Globus pallidus (tissue), 1 donor: ENCODE measurements around the gene DACH2.
"Not testable (repeated sequence)": the region's sequence is repeated elsewhere in the genome, so short reads cannot be mapped to it uniquely, and the experiment has no call there.

Experiments
- DNase-seq: peaks from one replicate; pipeline ENCODE4 v3.0.0-alpha.2; 2015; ENCODE audit warnings: low spot score

The DACH2 gene

DNA sequence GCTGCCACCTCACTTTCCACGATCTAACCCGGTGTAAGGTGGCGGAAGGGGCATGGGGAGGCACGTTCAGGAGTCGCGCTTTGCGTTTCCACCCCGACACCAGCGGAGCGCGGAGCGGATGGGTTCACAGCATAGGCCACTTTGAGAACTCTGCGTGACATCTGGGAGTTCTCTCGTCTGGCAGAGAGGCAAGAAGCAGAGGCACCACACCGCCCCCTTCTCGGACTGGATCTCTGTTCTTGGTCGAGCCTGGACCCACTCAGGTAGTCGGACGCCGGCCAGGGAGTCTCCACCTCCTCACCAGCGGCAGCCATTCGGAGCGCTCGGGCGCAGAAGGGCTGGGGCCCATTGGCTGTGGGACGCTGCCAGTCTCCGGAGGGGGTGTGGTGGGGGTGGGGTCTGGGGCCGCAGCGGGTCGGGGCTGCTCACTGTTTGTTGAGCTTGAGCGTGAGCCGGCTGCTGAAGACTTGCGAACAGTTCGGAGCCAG is at the start of gene DACH2:
TSS of gene DACH2 (plus strand) at position 428 of the 488 bp plus-strand sequence.
- DNase-seq: peak; percentile 69

DNA sequence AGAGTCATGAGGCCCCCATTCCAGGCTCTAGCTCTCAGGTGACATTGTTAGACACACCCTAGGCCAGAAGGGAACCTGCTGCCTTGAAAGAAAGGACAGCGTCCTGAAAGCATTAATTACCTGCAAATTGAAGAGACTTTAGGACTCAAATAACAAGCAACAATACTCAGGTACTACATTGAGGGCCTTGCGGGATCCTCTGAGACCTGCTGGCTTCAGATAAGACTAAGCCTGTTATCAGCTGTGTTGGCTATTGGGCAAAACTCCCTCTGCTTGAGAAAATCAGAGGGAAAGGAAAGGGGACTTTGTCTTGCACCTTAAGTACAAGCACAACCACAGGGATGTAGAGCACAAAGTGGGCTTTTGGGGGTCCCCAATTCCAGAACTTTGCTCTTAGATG is 45.9 kb upstream of the DACH2 start:
- no peak for DNase-seq

DNA sequence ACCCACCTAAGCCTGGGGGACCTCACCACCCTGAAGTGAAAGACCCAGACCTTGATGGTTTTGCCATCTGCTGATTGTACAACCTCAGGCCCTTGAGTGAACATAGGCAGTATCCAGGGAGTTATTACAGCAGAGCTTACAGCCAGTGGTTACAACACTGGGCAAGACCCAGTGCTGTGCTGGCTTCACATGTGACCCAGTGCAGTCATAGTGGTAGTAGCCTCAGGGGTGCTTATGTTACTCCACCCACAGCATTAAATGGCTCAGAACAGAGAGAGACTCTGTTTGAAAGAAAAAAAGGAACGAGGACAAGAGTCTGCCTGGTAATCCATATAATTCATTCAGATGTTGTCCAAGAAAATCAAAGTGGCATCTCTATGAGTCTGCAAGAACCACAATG is 45.2 kb upstream of the DACH2 start:
- no peak for DNase-seq

DNA sequence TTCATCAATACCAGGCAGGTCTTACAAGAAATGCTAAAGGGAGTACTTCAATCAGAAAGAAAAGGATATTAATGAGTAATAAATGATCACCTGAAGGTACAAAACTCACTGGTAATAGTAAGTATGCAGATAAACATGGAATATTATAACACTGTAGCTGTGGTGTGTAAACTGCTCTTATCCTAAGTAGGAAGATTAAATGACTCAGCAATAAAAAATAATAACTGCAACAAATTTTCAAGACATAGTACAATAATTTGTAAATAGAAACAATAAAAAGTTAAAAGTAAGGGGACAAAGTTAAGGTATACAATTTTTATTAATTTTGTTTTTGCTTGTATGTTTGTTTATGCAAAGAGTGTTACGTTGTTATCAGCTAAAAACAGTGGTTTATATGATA is 43.7 kb upstream of the DACH2 start:
- DNase-seq: no peak

DNA sequence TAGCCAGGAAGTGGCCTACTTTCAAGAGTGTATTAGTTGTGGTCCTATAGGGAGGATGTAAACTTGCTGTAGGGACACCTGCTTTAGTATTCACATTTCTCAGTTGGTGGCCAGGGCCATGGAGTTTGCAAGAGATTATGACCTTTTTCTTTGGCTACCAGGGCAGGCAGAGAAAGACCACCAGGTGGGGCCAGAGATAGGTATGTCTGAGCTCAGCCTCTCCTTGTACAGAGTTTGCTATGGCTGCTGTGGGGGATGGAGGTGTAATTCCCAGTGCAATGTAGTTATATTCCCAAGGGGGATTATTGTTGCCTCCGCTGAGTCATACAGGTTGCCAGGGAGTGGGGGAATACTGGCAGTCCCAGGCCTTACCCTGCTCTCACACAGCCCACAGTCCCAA is 26.3 kb upstream of the DACH2 start:
- no peak for DNase-seq

DNA sequence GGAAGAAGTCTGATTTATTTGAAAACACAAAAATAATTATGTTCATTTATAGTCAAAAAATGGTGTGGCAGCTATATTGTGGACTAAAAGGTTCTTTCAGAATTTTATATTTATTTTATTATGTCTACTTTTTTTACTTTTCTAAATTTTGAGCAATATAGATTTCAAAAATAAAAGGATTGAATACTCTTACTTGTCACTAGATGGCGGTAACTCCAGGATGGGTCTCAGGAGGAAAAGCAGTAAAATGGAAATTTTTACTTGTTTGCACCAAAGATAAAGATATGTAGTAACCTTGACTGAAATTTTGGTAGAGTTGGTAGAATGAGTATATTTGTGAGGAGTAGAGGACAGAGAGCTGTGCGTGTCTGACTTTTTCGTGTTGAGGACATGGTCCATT is 14.5 kb upstream of the DACH2 start:
- DNase-seq: no peak

DNA sequence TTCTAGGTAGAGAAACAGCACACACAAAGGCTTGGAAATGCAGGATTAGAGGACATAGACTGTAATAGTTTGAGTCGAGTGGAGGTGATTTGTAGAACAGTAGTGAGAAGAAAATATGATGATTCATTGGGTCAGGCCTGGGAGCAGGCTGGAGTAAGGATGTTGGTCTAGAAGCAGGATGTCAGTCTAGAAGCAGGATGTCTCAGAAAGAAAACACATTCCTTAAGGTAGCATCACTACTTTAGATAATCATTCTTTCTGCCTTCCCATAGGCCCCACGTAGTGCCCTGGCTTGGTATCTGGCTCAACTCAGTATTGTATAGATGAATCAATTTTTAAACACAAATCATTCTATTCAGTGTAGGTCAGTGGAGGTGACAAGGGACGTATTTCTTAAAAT is 11.2 kb upstream of the DACH2 start:
- DNase-seq: no peak

DNA sequence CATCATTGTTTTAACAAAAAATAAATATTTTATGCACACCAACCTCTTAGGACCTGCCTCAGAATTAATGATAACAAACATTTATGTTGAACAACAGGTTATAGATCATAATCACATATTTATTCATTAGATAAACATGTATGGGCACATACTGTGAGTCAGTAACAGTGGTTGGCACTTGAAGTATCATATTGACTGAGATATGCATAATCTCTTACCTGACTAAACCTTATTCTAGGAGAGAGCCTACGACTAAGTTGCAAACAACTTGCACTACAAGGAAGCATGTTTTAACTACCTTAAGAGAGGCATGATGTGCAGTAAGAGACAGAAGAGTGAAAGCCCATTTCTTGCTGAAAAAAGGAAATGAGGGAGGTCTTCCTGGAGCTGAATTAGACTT is 6.5 kb upstream of the DACH2 start:
- DNase-seq: no peak

DNA sequence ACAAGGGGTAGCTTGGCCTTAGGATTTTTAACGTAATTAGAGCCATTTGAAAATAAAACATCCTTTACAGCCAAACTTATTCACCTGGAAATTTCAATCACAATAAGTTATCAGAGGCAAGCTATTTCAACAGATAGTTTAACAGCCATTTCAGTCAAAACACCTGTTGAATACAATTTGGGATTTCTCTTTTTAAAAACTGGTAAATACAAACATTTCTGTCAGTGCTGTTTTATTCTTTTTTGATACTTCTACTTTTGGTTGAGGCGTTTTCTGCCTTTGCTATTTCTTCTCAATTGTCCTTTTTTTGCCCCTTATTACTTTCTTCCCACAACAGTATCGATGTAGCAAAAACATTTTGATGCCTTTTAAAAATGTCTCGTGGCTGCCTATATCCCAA is 2.1 kb upstream of the DACH2 start:
- no peak for DNase-seq

DNA sequence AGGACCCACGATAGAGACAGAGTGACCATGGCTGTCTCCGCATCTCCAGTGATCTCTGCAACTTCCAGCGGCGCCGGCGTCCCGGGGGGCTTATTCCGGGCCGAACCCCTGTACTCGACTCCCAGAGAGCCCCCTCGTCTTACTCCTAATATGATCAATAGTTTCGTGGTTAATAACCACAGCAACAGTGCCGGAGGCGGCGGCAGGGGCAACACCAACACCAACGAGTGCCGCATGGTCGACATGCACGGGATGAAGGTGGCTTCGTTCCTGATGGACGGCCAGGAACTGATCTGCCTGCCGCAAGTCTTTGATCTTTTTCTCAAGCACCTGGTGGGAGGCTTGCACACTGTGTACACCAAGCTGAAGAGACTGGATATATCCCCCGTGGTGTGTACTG is 343 bp downstream of the DACH2 start:
- DNase-seq: no peak

DNA sequence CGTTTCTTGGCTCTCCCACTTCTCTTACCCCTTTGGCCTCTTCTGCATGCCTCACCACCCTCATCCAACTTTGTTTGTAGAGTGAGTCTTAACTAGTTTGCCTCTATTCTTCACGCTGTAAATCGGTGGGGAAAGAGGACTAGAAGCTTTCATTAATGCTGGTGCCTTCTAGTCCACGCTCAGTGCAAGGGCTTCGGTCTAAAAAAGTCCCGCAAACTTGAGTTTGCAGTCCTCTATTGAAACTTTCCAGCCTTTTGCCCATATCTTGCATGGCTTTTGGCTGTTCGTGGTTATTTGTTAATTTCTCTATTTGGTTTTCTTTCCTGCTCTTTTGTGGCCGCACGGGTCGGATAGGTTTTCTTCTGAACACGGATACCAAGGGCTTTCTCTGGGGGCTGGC is 868 bp downstream of the DACH2 start:
- DNase-seq: no peak

DNA sequence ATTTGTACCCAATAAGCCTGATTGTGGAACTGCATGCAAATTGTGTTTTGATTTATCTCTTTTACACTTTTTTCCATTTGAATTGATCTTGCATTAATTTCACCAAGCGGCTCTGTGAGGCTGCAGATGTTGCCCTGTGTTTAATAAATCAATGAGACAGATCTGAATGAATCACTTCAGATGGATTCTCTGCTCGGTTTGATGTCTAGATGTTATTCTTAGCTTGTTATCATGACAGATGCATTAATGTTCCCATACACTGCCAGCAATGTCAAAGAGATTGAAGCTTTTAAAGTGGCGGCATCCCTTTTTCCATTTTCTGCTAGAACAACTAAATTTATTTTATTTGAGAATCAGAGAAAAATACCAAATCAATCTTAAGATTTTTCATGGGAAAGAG is 6.3 kb downstream of the DACH2 start:
- no peak for DNase-seq

DNA sequence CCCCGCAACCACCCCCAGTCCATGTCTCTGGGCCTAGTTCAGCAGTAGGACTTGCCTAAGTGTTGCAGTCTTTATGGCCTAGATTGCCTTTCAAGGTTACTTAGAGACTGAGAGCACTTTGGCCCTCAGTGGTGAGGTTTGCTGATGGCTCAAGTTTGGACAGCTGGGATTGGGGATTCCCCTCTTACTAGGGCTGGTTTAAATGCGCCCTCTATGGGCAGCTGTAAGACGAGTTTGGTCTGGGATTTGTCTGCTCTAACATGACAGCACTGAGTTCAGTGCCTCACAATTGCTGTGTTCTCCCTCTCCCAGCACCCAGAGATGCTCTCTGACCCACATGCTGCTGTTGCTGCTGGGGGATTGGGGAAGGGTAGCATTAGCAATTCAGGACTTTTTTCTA is 23.1 kb downstream of the DACH2 start:
- no peak for DNase-seq

DNA sequence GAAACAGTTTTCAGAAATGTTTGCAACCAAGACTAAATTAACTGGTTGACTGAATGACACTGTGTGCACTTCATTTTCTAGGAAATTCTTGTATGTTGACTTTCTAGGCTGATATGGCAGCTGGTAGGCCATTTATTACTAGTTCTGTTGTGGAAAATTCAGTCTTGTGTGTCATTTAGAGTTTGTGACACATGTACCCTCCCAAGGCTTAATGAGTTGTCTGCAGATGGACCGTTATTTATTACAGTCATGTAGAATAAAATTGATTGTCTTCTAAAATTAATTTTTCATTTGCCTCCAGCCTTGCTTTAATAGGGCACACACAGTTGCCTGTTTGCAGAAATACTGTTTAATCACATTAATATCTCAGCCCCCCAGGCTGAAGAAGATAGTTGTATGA is 30.7 kb downstream of the DACH2 start:
- no peak for DNase-seq

DNA sequence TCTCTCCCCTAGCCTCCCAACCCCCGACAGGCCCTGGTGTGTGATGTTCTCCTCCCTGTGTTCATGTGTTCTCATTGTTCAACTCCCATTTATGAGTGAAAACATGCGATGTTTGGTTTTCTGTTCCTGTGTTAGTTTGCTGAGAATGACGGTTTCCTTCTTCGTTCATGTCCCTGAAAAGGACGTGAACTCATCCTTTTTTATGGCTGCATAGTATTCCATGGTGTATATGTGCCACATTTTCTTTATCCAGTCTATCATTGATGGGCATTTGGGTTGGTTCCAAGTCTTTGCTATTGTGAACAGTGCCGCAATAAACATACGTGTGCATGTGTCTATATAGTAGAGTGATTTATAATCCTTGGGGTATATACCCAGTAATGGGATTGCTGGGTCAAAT is 33.1 kb downstream of the DACH2 start:
- not testable (repeated sequence) for DNase-seq

DNA sequence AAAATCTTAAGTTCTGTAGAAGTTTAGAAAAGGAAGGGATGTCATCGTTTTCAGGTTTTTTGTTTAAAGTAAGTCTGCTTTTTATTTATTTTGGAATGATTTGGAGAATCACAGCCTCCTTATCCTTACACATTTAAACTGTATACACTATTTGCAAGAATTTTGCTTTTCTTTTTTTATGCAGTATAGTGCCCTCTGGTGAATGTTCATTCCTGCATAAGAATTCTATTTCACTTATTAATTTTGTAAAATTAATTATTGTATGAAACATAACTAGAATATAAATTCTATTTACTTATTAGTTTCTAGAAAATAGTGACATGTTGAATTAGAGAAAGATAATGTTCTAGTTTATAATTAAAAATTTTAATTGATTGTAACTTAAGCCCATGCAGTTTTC is 44.6 kb downstream of the DACH2 start:
- DNase-seq: no peak

DNA sequence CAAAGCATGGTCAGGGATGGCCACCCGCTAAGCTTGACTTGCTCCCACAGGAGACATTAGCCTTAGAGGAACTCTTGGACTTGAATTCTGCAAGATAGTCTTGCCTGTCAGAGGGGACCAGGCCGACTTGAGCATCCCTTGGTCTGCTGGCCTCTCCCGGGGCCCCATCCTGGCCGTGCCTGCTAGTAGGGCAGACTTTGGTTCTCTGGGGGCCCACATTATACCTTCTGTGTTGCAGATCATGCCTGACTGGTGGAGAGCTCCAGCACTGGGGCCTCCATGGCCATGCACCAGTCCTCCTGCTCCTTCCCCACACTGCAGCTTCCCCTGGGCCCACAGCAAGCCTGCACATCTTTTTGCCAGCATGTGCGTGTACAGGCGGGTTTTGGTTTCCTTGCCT is 46.5 kb downstream of the DACH2 start:
- DNase-seq: no peak

DNA sequence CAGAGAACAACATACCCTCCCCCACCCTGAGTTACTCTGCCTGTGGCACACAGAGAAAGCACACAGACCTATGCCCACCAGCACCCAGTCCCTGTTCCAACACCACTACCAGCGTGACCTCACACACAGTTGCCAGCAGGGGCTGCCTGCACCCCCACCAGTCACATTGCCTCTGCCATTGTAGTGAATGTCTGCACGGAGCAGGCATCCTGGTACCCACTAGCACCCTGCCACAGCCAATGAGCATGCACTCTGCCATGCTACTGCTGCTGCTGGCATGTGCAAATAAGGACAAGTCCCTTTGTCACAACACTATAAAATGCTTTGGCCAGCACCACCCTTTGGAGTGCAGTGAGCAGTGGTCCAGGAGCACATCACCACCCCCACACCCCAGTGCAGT is 47.1 kb downstream of the DACH2 start:
- DNase-seq: no peak

DNA sequence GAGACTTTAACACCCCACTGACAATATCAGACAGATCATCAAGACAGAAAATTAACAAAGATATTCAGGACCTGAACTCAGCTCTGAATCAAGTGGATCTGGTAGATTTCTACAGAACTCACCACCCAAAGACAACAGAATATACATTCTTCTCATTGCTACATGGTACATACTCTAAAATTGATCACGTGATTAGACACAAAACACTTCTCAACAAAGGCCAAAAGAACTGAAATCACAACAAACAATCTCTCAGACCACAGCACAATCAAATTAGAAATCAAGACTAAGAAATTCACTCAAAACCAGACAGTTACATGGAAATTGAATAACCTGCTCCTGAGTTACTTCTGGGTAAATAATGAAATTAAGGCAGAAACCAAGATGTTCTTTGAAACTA is 49.6 kb downstream of the DACH2 start:
- DNase-seq: no peak

DNA sequence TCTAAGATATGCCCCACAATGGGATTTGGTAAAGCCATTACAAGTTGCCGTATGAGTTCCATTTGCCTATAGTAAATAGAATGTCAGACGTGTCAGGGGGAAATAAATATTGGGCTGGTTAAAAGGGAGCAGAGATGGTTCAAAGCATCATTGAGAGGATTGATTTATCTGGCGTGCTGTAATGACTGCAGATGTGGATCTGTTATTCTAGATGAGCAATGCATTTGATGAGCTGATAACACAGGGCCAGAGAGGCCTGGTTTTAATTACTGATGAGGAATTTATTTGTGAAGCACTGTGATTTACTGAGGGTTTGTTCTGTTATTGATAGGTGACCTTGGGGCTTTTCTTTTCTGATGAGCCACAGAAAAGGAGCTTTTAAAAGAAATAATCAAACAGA is 62.5 kb downstream of the DACH2 start:
- no peak for DNase-seq

DNA sequence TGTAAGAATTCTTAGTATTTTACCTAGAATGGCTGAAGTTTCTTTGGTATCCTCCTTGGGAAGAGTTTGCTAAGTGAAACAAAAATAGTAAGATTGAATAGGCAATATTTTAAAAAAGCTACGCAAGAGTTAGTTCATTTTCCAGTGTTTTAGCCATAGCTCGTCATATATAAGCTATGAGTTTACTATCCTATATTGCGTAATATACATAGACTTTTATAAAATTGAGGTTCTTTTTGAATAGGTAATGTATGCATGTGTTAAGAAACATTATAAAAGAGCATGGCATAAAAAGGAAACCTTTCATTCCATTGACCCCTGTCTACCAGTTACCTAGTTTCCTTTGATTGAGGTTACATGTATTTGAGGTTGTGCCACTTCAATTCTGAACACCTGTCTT is 67.0 kb downstream of the DACH2 start:
- DNase-seq: no peak

DNA sequence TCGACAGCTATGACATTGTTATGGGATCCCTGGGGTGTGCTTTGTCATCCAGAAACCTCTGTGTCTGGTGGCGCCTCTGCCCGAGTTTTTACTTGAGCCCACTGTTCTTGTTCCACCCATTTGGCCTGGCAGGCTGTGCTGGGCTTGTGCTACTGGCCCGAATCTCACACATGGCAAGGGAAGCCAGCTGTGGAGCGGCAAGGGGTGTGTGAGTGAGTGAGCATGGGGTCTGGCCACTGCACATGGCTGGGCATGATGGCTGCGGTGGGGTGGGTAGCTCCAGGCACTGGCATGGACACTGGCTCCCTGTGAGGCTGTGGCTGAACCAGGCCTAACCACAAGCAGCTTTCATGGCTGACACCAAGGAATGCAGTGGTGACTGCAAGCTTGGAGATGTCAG is 89.2 kb downstream of the DACH2 start:
- no peak for DNase-seq

DNA sequence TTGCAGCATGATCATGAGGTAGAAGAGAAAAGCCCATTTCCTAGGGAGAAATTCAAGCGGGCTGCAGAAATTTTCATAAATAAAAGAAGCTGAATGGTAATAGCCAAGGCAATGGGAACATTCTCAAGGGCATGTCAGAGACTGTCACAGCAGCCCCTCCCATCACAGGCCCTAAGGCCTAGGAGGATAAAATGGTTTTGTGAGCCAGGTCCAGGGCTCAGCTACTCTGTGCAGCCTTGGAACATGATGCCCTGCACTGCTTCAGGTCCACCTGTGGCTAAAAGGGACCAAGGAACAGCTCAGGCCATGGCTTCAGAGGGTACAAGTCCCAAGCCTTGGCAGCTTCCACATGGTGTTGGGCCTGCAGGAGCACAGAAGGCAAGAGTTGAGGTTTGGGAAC is 93.3 kb downstream of the DACH2 start:
- DNase-seq: no peak

DNA sequence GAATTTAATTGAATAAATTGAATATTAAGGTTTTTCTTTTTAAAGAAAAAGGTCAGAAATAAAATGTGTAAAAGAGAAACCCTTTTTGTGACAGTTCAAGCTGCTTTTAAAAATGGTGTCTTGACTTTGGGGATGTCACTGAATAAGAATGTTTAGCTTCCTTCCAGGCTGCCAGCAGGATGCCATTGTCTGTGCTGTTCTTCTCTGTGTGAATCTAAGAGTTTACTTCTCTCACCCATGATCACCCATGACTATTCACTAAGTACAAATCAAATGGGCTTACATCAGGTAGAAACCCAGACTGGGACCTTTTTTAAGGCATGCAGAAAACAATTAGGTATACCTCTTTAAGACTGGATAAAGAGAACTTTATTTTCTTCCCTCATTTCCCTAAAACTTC is 115.3 kb downstream of the DACH2 start:
- no peak for DNase-seq

DNA sequence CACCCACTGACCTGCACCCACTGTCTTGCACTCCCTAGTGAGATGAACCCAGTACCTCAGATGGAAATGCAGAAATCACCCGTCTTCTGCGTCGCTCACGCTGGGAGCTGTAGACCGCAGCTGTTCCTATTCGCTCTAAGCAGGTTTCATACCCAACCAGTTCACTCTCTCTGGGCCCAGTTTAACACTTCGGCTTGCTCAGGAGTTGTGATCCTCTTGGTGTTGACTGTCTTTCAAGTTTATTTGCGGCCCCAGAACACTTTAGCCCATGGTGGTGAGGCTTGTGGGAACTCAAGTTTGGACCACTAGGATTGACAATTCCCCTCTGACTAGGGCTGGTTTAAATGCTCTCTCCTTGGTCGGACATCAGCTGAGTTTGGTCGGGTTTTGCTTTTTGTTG is 147.0 kb downstream of the DACH2 start:
- no peak for DNase-seq
